Measurements from ENCODE around the gene ZNF221. TPM values are rescaled to one million over a fixed set of nuclear protein-coding genes. Genes with fewer than 3 reads are reported as not detected.

The ZNF221 gene
- total RNA-seq, 1 experiment from 2014 or later = 8.3 TPM

DNA sequence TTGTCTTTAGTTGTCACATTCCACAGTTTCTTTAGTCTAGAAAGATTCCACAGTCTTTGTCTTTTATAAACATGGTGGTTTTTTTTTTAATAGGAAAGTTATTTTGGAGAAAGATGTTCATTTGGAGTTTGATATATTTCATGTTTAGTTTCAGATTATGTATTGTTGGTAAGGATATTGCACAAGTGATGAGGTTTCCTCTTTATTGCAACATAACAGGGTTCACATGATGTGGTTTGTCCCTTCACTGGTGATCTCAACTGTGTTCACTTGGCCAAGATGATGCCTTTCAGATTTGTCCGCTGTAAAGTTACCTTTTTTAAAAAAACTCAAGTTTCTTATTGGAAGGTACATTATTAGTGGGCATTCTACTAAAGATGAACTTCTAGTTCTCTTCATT lies 54.9 kb downstream of the ZNF221 start:
- intact Hi-C loops (cut with micrococcal nuclease; ENCODE audit: unreplicated experiment) = no loop called here
- H3K36me3 Mint-ChIP-seq (ENCODE audit: insufficient read depth, unreplicated experiment) = peaks cover 28% of the 10 kb centered on the region
- H3K27me3 Mint-ChIP-seq (ENCODE audit: unreplicated experiment) = no peaks in the 10 kb centered on the region
- no TSS peak for BruUV-seq (replicated peaks)
- H3K9me3 Mint-ChIP-seq (ENCODE audit: low read depth, unreplicated experiment) = peaks cover 24% of the 10 kb centered on the region
- CTCF ChIA-PET = no interaction called here
- H3K4me1 Mint-ChIP-seq (ENCODE audit: low read depth, unreplicated experiment) = peaks cover 8% of the 10 kb centered on the region
- no peak overlapping the region for H3K27ac Mint-ChIP-seq (ENCODE audit: unreplicated experiment)
- DNase-seq = no peak
- TF ChIP-seq, protein P1, sequence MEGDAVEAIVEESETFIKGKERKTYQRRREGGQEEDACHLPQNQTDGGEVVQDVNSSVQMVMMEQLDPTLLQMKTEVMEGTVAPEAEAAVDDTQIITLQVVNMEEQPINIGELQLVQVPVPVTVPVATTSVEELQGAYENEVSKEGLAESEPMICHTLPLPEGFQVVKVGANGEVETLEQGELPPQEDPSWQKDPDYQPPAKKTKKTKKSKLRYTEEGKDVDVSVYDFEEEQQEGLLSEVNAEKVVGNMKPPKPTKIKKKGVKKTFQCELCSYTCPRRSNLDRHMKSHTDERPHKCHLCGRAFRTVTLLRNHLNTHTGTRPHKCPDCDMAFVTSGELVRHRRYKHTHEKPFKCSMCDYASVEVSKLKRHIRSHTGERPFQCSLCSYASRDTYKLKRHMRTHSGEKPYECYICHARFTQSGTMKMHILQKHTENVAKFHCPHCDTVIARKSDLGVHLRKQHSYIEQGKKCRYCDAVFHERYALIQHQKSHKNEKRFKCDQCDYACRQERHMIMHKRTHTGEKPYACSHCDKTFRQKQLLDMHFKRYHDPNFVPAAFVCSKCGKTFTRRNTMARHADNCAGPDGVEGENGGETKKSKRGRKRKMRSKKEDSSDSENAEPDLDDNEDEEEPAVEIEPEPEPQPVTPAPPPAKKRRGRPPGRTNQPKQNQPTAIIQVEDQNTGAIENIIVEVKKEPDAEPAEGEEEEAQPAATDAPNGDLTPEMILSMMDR (IDR thresholded peaks at IDR 0.05; ENCODE audit: unreplicated experiment) = no peak
- H3K4me3 Mint-ChIP-seq (ENCODE audit: low read depth, unreplicated experiment) = no peak overlapping the region

DNA sequence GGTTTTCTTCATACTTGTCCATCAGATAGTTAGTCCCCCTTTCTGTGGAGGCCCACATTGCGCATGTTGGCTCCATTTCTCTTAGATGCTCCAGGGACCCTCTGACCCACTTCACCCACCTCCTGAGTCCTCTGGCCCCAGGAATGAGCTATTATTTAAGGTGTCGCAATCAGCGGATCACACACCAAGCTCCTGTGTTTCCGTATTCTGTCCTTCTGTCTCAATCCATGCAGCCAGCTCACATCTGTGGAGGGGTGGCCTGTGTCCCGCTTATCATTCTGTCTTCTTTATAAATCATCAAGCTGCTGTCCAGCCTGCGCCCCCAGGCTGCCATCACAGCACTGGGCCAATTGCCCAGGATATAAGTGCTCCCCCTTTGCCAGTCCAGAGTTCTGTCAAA lies 56.4 kb downstream of the ZNF221 start:
- no peak for DNase-seq
- no peak overlapping the region for H3K27ac Mint-ChIP-seq (ENCODE audit: unreplicated experiment)
- no peaks in the 10 kb centered on the region for H3K27me3 Mint-ChIP-seq (ENCODE audit: unreplicated experiment)
- CTCF ChIA-PET = no interaction called here
- TF ChIP-seq, protein P1 (IDR thresholded peaks at IDR 0.05; ENCODE audit: unreplicated experiment) = no peak
- H3K36me3 Mint-ChIP-seq (ENCODE audit: insufficient read depth, unreplicated experiment) = peaks cover 23% of the 10 kb centered on the region
- intact Hi-C loops (cut with micrococcal nuclease; ENCODE audit: unreplicated experiment) = no loop called here
- peaks cover 28% of the 10 kb centered on the region for H3K9me3 Mint-ChIP-seq (ENCODE audit: low read depth, unreplicated experiment)
- no peak overlapping the region for H3K4me3 Mint-ChIP-seq (ENCODE audit: low read depth, unreplicated experiment)
- BruUV-seq (replicated peaks) = no TSS peak
- H3K4me1 Mint-ChIP-seq (ENCODE audit: low read depth, unreplicated experiment) = peaks cover under 1% of the 10 kb centered on the region

DNA sequence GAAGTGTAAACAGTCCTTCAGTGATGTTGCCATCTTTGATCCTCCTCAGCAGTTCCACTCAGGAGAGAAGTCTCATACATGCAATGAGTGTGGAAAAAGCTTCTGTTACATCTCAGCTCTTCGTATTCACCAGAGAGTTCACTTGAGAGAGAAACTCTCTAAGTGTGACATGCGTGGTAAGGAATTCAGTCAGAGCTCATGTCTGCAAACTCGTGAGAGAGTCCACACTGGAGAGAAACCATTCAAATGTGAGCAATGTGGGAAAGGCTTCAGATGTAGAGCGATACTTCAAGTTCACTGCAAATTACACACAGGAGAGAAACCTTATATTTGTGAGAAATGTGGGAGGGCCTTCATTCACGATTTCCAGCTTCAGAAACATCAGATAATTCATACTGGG lies 59.4 kb downstream of the ZNF221 start:
- H3K9me3 Mint-ChIP-seq (ENCODE audit: low read depth, unreplicated experiment) = peaks cover 30% of the 10 kb centered on the region

More for the DNA sequence above, 59.4 kb downstream of the ZNF221 start:
- Mint-ChIP-seq H3K4me1 (ENCODE audit: low read depth, unreplicated experiment) (no peaks in the 10 kb centered on the region), H3K27me3 (ENCODE audit: unreplicated experiment) (no peaks in the 10 kb centered on the region), H3K4me3 (ENCODE audit: low read depth, unreplicated experiment) (no peak overlapping the region), H3K27ac (ENCODE audit: unreplicated experiment) (no peak overlapping the region), H3K36me3 (ENCODE audit: insufficient read depth, unreplicated experiment) (peaks cover 9% of the 10 kb centered on the region)
- TF ChIP-seq, protein P1 (IDR thresholded peaks at IDR 0.05; ENCODE audit: unreplicated experiment) = no peak
- no peak for DNase-seq
- CTCF ChIA-PET = no interaction called here
- intact Hi-C loops (cut with micrococcal nuclease; ENCODE audit: unreplicated experiment) = no loop called here
- no TSS peak for BruUV-seq (replicated peaks)

Other genes with a start within 250 kb of the ZNF221 start
- gene IRGC, start 235.2 kb upstream of the ZNF221 start, total RNA-seq (2022) = not detected in 2 replicates
- gene SMG9, start 196.3 kb upstream of the ZNF221 start, total RNA-seq (2022) = 69.1 and 85.5 TPM in 2 replicates
- gene KCNN4, start 170.3 kb upstream of the ZNF221 start, total RNA-seq (2022) = 147 and 152 TPM in 2 replicates
- gene LYPD5, start 148.8 kb upstream of the ZNF221 start, total RNA-seq (2022) = 5.0 and 6.4 TPM in 2 replicates
- 12.9 and 13.9 TPM in 2 replicates for gene ZNF283, start 123.9 kb upstream of the ZNF221 start, total RNA-seq (2022)
- gene ZNF404, start 67.3 kb upstream of the ZNF221 start, total RNA-seq (2022) = 4.4 and 4.6 TPM in 2 replicates
- gene ZNF45, start 15.9 kb upstream of the ZNF221 start, total RNA-seq (2022) = 14.9 and 20.3 TPM in 2 replicates
- 6.8 and 6.9 TPM in 2 replicates for gene ZNF155, start 33.0 kb downstream of the ZNF221 start, total RNA-seq (2022)
- 6.0 and 7.8 TPM in 2 replicates for gene ZNF230, start 51.7 kb downstream of the ZNF221 start, total RNA-seq (2022)
- 5.3 and 6.5 TPM in 2 replicates for gene ZNF222, start 74.2 kb downstream of the ZNF221 start, total RNA-seq (2022)
- gene ZNF223, start 100.8 kb downstream of the ZNF221 start, total RNA-seq (2022) = 6.0 and 8.7 TPM in 2 replicates
- 4.7 and 5.6 TPM in 2 replicates for gene ZNF284, start 120.9 kb downstream of the ZNF221 start, total RNA-seq (2022)
- 34.4 and 41.8 TPM in 2 replicates for gene ZNF224, start 143.1 kb downstream of the ZNF221 start, total RNA-seq (2022)
- gene ZNF225, start 162.2 kb downstream of the ZNF221 start, total RNA-seq (2022) = 5.3 and 6.1 TPM in 2 replicates
- 14.8 and 16.2 TPM in 2 replicates for gene ZNF234, start 190.3 kb downstream of the ZNF221 start, total RNA-seq (2022)
- 25.0 and 25.6 TPM in 2 replicates for gene ZNF226, start 213.9 kb downstream of the ZNF221 start, total RNA-seq (2022)

Data from Calu3 (cell line).